HG03432 (cell line): ENCODE results near the gene ITGB8.

Experiments
- ATAC-seq: cut with Tn5 transposase; IDR thresholded peaks from one replicate; pipeline ENCODE4 v1.9.1; 2021; ENCODE audit warnings: mild to moderate bottlenecking, moderate library complexity; ENCODE audit not compliant: unreplicated experiment

Gene ITGB8

GRCh38 chr7:20450536-20450935 is 119.8 kb downstream of the ITGB8 start:
- no peak for ATAC-seq

- no peak for ATAC-seq
Observed at GRCh38 chr7:20454202-20454601, 123.5 kb downstream of the ITGB8 start.

- ATAC-seq = no peak
Observed at GRCh38 chr7:20456701-20457100, 126.0 kb downstream of the ITGB8 start.

- no peak for ATAC-seq
Observed at GRCh38 chr7:20458521-20458920, 127.8 kb downstream of the ITGB8 start.

GRCh38 chr7:20459419-20459818 is 128.7 kb downstream of the ITGB8 start:
- ATAC-seq = no peak

GRCh38 chr7:20464891-20465290 is 134.2 kb downstream of the ITGB8 start:
- ATAC-seq = no peak
